Epithelial cell of proximal tubule (primary cell): ENCODE measurements around the gene R3HDM4. TPM values are rescaled to one million over a fixed set of nuclear protein-coding genes. Genes with fewer than 3 reads are reported as not detected.
"Not testable (repeated sequence)": the region's sequence is repeated elsewhere in the genome, so short reads cannot be mapped to it uniquely, and the experiment has no call there.

Experiments used
- DNase-seq: peaks from one replicate; pipeline ENCODE4 v3.0.0-alpha.2; 2011; ENCODE audit warnings: low read depth
- H3K4me3 ChIP-seq: 2 replicates; pipeline ENCODE4 v1.5.1; 2011; ENCODE audit warnings: low read depth, mild to moderate bottlenecking, low read length
- CTCF ChIP-seq: conservative IDR thresholded peaks from 2 replicates; pipeline ENCODE4 v1.5.1; 2012; ENCODE audit warnings: low read depth, mild to moderate bottlenecking, low read length
- total RNA-seq: library from RNA; depleted of rRNA; stranded (reverse); fragments of >200 nt; gene quantifications from 2 replicates; pipeline ENCODE4 v1.2.3, GENCODE V29; 2015

The R3HDM4 gene
- total RNA-seq, 1 donor from 2014 or later: 49.8 TPM

- no peak overlapping the region for H3K4me3 ChIP-seq
- TF ChIP-seq CTCF: peak; percentile 23
- no peak for DNase-seq
Observed at GRCh38 chr19:883661-884211, 29.3 kb downstream of the R3HDM4 start.

DNA sequence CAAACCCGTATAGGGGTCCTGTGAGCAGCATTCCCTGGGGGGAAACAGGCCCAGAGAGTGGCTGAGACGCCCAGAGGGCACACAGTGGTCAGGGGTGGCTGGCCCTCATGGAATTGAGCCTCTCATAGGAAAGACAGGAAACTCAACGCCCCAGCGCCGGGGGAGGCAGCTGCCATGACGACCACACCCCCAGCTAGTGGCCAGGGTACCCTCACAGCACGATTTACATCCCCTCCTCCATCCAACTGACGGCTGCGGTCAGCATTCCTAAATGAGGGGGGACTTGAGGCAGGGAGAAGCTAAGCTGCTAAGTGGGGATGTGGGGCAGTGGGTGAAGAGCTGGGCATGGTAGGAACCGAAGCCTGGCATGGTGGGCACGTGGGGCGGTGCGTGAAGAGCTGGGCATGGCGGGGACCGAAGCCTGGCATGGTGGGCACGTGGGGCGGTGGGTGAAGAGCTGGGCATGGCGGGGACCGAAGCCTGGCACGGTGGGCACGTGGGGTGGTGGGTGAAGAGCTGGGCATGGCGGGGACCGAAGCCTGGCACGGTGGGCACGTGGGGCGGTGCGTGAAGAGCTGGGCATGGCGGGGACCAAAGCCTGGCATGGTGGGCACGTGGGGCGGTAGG lies 30.0 kb downstream of the R3HDM4 start:
- H3K4me3 ChIP-seq: no peak overlapping the region
- no peak for DNase-seq
- TF ChIP-seq CTCF: no peak

DNA sequence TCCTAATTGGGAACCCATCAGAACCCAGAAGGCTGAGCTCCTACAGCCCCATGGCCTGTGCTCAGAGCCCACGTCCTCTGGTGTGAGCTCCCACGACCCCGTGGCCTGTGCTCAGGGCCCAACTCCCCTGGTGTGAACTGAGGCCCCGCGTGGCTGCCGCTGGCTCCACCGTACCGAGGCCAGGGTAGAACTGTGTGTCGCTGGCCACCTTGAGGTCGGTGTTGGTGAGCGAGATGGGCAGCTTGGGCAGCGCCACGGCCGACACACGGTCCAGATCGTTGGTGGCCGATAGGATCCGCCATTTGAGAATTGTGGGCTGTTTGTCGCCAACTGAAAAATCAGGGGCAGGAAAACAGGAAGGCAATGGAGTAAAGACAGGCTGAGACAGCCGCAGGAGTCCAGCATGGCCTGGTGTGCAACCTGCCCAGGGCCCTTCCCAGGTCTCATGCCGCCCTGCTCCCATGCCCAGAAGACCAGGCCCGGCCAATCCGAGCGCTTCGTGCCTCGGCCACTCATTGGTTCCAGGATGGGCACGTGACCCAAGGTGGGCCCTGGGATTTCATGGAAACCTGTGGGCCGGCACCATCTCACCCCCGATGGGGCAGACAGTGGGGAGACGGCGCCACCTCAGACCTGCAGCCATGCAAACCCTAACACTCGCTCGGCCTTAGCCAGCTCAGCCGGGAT lies 31.5 kb downstream of the R3HDM4 start:
- no peak for DNase-seq
- no peak overlapping the region for H3K4me3 ChIP-seq
- no peak for TF ChIP-seq CTCF

GRCh38 chr19:879711-880438 lies 33.1 kb downstream of the R3HDM4 start:
- DNase-seq: no peak
- no peak overlapping the region for H3K4me3 ChIP-seq
- TF ChIP-seq CTCF: no peak

DNA sequence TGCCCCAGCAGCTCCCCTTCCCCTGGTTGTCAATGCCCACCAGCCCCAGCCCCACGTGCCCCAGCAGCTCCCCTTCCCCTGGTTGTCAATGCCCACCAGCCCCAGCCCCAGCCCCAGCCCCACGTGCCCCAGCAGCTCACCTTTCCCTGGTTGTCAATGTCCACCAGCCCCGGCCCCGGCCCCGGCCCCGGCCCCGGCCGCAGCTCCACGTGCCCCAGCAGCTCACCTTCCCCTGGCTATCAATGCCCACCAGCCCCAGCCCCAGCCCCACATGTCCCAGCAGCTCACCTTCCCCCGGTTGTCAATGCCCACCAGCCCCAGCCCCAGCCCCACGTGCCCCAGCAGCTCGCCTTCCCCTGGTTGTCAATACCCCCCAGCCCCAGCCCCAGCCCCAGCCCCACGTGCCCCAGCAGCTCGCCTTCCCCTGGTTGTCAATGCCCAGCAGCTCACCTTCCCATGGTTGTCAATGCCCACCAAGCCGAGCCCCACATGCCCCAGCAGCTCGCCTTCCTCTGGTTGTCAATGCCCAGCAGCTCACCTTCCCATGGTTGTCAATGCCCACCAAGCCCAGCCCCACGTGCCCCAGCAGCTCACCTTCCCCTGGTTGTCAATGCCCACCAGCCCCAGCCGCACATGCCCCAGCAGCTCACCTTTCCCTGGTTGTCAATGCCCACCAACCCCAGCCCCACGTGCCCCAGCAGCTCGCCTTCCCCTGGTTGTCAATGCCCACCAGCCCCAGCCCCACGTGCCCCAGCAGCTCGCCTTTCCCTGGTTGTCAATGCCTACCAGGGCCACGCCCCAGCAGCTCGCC lies 34.1 kb downstream of the R3HDM4 start:
- H3K4me3 ChIP-seq, DNase-seq: not testable (repeated sequence)

- H3K4me3 ChIP-seq, DNase-seq: not testable (repeated sequence)
Observed at GRCh38 chr19:877992-878660, 34.9 kb downstream of the R3HDM4 start.

DNA sequence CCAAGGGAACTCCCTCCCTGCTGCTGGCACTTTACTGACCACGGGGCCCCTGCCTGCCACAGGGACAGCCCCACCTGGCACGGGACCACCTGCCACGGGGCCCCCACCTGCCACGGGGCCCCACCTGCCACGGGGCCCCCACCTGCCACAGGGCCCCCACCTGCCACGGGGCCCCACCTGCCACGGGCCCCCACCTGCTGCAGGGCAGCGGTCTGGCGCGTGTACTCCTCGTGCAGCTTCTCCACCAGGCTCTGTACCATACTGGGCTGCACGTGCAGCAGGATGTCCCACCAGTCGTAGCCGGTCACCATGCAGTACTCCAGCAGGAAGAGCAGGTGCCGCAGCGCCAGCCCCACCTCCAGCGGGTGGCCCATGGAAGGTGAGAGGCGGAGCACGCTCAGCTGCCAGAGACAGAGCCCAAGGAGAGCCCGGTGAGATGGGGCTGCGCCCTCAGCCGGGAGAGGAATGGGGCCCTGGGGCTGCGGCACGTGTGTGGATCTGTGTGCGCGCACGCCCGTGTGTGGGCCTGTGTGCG lies 36.2 kb downstream of the R3HDM4 start:
- DNase-seq: no peak
- H3K4me3 ChIP-seq: no peak overlapping the region
- TF ChIP-seq CTCF: no peak
